HG03571 (cell line): ENCODE data around the gene PUM1.

Experiments used
- ATAC-seq: cut with Tn5 transposase; IDR thresholded peaks from one replicate; pipeline ENCODE4 v1.9.1; 2021; ENCODE audit not compliant: unreplicated experiment

Gene PUM1

DNA sequence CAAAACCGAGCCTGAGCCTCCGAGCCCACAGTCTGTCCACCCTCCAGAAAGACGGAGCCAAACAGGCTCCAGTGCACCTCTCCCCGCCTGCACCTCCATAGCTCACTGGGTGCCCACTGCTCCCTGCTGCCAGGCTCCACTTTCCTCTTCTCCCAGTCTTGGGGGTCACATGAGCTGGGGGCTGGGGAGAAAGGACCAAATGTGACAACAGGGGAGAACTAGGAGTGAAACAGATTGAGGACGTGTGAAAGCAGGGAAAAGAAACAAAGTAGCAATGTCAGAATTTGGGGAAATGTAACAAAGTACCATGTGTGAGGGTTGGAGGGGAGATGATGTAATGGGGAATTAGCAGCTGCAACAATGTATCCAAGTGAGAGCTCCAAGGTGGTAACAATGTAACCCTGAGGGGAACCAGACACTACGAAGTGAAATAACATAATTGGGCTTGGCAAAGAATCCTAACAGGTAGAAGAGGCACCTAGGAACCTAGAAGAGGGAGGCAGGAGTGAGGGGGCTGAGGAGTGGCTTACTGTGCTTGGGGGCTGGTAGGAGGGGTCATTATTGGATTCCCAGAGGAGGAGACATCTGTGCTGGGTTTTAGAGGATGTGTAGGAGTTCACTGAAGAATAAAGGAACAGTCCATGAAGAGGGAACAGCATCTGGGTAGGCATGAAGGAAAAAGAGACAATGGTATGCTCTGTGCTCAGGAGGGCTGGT is 169.4 kb downstream of the PUM1 start:
- no peak for ATAC-seq

- no peak for ATAC-seq
Observed at GRCh38 chr1:30895382-30895943, 170.1 kb downstream of the PUM1 start.

- ATAC-seq, result no peak
Observed at GRCh38 chr1:30894508-30894973, 171.0 kb downstream of the PUM1 start.

DNA sequence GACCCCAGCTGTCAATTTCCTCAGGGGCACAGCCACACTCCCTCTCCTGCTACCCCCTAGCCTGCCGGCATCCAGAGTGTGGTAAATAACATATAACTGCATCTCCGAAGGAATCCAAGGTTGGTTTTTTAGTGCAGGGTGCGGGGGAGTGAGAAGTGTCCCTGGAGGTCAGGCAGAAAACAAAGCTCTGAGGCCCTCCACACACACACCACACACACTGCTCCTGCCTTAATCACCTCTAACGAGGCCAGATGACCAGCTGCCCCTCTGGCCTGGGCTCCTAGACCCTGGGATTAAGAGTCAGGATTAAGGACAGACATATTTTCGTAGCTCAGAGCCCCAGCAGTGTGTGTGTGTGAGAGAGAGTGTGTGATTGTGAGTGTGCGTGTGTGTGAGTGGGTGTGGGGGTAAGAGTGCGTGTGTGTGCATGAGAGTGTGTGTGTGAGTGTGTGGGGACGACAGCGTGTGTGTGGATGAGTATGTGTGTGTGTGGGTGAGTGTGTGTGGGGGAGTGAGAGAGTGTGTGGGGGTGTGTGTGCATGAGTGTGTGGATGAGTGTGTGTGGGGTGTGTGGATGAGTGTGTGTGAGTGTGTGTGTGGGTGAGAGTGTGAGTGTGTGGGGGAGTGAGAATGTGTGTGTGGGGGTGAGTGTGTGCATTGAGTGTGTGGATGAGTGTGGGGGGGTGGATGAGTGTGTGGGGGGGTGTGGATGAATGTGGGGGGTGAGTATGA is 171.6 kb downstream of the PUM1 start:
- ATAC-seq, result no peak

- ATAC-seq, result no peak
Observed at GRCh38 chr1:30892671-30893073, 172.8 kb downstream of the PUM1 start.

GRCh38 chr1:30891227-30891552 is 174.3 kb downstream of the PUM1 start:
- no peak for ATAC-seq

GRCh38 chr1:30890502-30891226 is 174.9 kb downstream of the PUM1 start:
- no peak for ATAC-seq

GRCh38 chr1:30889511-30889910 is 176.0 kb downstream of the PUM1 start:
- no peak for ATAC-seq

DNA sequence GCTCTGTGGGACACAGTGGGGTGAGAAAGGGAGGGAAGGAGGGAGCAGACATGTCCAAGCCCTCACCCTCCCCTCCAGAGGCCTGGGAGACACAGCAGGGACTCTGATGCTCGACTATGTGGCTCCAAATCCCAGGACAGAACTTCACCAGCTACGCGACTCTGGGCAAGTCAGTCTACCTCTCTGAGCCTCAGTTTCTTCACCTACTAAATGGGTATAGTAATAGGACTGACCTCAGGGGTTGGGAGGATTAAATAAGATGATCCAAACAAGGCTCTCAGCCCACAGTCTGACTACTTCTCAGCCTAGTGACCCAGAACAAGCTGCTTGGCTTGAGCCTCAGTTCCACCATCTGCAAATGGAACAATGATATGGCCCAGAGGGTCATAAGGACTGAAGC is 176.5 kb downstream of the PUM1 start:
- no peak for ATAC-seq

DNA sequence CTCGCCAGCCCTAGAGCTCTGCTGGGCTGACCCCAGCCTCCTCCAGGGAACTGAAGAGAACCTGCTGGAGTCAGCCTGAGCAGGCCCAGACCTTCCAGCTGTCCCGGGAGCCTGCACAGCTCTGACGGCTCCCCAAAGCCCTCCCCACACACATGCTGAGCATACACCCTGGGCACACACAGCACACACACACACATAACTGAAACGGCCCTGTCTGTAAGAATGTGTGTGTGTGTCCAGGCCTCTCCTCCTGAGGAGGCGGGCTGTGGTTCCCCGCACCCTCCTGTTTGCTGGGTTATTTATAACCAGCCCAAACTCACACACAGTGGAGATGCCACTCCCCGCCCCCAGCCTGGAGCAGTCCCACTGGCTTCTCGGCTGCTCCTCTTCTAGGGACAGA is 177.1 kb downstream of the PUM1 start:
- no peak for ATAC-seq

- ATAC-seq, result no peak
Observed at GRCh38 chr1:30887485-30888315, 177.8 kb downstream of the PUM1 start.

- no peak for ATAC-seq
Observed at GRCh38 chr1:30886710-30887428, 178.6 kb downstream of the PUM1 start.

DNA sequence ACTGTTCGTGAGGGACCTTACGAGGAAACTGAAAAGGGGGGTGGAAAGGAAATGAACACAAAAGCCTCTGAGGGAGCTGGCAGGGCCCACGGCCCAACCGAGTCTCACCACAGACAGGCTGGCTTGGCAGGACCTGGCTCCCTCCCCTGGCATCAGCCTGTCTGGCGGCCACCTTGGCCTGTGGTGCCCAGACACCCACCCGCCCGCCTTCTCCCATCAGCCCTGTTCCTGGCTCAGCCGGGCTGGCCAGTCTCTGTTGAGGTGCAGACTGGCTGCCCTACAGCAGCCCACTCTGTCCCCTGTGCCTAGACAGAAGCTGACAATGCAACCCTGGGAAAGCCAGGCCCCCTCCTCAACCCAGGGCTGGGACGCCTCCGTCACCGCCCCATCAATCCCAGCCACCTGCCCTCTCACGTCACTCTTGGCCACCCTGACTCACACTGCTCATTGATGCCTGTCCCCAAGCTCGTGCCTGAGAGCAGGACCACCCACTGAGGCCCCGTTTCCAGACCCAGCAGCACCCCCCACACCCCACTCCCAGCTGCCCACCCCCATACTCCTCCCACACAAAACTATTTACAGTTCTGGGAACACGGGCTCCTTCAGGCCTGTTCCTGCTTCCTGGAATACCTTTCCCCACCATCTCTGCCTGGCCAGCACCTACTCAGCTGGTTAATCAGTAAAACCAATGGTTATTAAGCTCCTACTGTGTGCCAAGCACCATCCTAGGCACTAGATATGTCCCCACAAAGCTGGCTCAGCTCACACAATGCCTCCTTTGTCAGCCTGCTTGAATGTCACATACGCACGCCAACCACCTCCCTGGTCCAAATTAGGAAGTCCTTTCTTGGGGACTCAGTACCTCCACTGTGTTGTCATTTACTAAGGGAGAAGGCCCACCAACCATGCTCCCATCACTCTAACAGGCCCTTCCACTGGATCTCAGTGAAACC is 179.7 kb downstream of the PUM1 start:
- no peak for ATAC-seq

- no peak for ATAC-seq
Observed at GRCh38 chr1:30884723-30885122, 180.8 kb downstream of the PUM1 start.

DNA sequence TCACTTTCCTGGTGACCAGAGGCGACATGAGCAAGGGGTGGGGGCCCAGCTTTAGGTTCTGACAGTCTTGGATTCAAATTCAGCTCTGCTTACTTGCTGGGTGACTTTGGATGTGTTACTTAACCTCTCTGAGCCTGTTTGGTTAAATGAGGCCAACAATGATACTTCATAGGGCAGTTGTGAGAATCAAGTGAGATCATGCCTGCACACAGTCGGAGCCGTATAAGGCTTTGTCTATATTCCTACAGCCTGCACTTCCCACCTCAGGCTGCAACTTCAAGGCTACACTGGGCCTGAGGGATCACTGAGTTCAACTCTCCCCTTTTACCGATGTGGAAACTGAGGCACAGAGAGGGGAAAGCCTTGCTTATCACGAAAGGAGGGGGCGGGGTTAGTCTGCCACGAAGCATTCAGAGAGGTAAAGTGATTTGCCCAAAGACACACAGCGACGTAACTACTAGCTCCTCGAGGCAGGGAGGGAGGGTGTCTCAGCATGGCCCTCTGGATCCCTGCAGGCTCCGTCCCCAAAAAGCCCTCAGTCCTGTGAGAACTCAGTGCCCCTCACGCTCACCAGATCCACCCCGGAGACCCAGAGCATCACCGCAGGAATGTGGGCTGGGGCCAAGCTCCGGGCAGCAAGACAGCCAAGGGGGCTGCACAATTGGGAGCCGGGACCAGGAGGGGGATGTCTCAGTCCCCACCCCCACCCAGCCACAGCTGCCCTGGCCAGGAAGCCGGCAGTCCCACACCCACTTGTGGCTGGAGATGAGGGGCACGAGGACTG is 181.9 kb downstream of the PUM1 start:
- ATAC-seq, result no peak

GRCh38 chr1:30882678-30883388 is 182.7 kb downstream of the PUM1 start:
- ATAC-seq, result no peak
